NCI-H345 (cell line): Measurements from ENCODE around the gene ZFP91.
"Not testable (repeated sequence)": the region's sequence is repeated elsewhere in the genome, so short reads cannot be mapped to it uniquely, and the experiment has no call there.

Experiments
- DNase-seq: peaks from one replicate; lab custom pipeline; 2025; lab: John Stamatoyannopoulos, UW

ZFP91 gene, protein sequence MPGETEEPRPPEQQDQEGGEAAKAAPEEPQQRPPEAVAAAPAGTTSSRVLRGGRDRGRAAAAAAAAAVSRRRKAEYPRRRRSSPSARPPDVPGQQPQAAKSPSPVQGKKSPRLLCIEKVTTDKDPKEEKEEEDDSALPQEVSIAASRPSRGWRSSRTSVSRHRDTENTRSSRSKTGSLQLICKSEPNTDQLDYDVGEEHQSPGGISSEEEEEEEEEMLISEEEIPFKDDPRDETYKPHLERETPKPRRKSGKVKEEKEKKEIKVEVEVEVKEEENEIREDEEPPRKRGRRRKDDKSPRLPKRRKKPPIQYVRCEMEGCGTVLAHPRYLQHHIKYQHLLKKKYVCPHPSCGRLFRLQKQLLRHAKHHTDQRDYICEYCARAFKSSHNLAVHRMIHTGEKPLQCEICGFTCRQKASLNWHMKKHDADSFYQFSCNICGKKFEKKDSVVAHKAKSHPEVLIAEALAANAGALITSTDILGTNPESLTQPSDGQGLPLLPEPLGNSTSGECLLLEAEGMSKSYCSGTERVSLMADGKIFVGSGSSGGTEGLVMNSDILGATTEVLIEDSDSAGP

DNA sequence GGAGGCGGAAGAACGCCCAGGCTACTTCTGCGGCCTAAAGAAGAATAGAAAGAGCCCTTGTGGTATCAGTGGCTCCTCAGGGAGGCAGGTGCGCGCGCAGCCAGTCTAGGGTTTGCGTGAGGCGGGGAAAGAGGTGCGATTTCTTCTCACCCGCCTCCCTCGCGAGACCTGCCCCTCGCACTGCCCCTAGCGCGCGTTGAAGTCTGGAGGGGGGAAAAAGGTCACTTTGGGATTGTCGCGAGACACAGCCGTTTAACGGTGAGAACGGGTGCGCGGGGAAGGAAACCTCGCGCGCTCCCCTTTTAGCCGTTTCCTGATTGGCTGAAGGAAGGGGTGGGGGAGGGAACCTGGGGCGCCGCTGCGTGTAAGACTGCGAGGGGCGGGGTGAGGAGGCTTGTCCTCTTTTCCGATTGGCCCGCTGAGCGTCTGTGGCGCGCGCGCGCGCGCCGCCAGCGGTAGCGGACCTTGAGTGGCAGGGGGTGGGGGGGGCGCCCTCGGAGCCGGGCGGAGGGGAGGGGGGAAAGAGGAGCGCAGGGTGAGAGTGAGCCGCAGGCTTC, at the start of gene ZFP91:
TSS of gene ZFP91 (plus strand) at position 429 of the 557 bp plus-strand sequence. CDS start 219 bp downstream, outside the sequence.
- DNase-seq: peak; percentile 98

DNA sequence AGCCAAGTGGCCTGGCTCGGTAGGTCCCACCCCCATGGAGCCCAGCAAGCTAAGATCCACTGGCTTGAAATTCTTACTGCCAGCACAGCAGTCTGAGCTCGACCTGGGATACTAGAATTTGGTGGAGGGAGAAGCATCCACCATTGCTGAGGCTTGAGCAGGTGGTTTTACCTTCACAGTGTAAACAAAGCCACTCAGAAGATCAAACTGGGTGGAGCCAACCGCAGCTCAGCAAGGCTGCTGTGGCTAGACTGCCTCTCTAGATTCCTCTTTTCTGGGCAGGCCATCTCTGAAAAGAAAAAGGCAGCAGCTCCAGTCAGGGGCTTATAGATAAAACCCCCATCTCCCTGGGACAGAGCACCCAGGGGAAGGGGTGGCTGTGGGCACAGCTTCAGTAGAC, 48.6 kb upstream of the ZFP91 start:
- DNase-seq: no peak

DNA sequence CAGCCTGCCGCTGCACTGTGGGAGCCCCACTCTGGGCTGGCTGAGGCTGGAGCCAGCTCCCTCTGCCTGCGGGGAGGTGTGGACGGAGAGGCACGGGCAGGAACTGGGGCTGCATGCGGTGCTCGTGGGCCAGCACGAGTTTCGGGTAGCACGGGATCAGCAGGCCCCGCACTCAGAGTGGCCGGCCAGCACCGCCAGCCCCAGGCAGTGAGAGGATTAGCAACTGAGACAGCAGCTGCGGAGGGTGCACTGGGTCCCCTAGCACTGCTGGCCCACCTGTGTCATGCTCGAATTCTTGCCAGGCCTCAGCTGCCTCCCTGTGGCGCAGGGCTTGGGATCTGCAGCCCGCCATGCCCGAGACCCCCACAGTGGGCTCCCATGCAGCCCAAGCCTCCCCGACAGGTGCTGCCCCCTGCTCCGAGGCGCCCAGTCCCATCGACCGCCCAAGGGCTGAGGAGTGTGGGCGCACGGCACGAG, 47.0 kb upstream of the ZFP91 start:
- no peak for DNase-seq

DNA sequence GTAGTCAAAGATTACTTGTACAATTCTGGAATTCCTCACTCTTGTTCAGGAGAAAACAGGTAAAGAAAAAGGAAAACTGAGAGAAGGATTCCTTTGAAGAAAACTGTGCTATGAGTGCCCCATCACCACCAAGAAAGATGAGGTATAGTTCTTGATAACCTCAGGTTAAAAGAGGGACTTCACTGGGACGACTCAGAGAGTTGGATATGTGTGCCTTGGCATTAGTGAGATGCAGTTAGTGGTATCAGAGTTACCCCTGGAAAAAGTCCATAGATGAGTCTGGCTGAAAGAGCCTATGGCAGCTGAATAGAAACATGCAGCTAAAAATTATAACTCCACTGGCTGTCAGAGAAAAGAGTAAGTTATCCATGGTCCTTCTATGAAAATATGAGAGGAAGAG, 32.0 kb upstream of the ZFP91 start:
- DNase-seq: no peak

DNA sequence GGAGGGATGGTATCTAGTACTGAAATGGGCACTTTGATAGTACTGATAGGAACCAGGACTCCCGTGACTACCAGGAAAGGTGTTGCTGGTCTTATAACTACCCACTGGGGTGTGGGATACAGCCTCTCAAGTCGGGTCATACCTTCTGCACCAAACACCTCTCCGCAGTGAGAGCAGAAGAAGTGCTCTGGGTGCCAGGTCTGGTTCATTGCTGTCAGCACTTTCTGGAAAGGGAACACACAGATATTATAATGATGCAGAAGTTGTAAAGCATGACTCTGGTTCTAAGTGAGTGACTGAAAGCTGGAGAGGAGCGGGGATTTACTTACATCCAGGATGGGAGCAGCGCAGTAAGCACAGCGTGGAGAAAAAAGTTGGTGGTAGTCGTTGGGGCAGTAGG, 29.2 kb upstream of the ZFP91 start:
- no peak for DNase-seq

DNA sequence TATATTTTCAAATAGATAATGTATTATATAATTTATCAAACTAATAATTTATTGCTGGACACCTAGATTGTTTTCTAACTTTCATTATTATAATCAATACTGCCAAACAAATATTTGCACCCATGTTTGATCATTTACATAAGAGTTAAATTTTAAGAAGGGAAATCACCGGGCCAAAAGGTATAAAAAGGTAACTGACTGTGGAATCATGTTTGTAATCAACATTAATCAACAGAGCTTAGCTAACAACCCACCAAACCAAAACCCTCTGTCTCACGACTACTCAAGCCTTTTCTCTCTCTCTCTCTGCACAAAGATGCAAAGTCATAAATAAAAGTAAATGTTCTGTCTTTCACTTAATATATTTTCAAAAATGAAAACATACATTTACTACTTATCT, 18.0 kb upstream of the ZFP91 start:
- no peak for DNase-seq

DNA sequence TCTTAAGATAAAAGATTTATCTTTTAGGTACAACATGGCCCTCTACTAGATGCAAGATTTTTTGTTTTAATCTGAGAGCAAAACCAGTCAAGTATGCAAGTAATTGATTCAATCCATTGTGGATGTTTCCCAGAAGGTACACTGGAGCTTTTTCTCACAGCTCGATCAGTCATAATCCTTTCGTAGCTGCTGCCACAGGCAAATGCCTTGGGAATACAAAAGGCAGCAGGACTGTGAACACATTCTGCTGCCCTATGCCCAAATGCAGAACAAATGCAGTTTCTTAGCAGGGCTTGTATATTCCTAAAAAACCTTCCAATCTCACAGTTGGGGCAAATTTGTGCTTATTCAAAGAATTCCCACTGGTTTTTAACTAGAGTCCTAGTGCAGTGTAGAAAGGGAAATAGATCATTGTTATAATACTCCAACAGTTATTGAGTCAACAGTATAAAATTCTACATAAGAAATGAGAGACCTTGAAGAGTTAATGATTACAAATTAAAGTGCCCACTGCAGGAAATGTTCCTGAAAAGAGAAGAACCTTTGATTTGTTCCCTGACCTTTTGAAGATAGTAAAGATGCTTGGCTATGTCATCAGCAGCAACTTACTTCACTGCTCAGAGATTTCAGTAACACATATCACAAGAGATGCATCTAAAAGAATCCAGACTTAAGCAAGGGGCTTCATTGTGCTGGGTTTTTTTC, 17.3 kb upstream of the ZFP91 start:
- DNase-seq: no peak

DNA sequence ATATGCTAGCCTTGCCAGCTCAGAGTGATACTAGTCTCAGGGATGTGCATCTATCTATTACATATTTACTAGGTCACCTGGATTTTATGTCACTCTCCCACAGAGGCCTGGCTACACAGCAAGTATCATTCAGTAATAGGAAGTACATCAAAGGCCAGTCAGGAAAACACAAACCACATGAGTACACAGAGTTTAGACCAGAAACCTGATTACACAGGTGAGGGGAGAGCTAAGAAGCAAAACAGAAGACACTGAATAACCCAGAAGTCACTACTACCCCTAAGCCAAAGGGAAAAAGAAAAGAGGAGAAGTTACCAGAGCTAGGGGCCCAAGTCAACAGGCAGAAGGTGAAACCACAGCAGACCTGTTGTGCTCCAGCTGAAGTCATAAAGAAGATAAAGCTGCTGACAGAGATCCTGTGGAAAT, 16.5 kb upstream of the ZFP91 start:
- no peak for DNase-seq

DNA sequence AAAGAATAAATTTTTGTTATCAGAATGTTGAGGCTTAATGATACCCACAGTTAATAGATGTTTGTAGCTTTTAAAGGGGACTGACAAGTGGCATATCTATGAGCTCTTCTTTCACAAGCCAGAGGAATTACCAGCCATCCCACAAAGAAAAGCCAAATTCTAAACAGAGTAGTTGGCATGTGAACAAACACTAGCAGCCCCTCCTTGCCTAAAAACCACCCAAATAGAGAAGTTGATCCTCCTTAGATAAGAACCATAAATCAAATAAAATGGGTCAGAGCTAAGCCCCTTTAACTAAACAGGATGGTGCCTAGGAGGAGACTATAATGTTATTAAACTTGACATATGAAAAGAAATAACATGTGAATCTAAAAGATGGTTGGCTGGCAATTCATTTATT, 14.6 kb upstream of the ZFP91 start:
- DNase-seq: no peak

DNA sequence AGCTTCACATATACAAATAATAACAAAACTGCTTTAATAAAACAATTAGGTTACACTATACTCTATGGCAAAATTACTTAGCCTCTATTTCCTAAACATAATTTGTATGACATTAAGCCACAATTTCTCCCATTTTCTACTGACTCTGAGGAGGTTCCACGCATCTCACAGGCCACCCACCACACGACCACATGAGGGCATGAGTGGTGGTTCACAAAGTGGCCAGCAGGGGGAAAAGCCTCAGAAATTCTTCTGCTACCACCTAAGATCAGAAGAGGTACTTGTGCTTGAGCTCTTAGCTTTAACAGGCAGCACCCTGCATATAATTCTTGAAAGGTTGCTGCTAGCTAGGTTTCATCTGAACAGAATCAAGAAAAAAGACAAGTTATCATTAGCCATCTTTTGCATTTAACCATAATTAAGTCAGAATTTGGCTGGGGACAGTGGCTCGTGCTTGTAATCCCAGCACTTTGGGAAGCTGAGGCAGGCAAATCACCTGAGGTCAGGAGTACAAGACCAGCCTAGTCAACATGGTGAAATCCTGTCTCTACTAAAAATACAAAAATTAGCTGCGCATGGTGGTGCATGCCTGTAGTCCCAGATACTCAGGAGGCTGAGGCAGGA, 10.9 kb upstream of the ZFP91 start:
- peak; percentile 16 for DNase-seq

DNA sequence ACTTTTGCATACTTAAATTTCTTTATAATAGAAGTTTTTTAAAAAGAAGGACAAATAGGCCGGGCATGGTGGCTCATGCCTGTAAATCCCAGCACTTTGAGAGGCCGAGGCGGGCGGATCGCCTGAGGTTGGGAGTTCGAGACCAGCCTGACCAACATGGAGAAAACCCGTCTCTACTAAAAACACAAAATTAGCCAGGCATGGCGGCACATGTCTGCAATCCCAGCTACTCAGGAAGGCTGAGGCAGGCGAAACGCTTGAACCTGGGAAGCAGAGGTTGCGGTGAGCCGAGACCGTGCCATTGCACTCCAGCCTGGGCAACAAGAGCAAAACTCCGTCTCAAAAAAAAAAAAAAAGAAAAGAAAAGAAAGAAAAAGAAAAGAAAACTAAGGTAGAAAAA, 6.0 kb upstream of the ZFP91 start:
- DNase-seq: not testable (repeated sequence)

DNA sequence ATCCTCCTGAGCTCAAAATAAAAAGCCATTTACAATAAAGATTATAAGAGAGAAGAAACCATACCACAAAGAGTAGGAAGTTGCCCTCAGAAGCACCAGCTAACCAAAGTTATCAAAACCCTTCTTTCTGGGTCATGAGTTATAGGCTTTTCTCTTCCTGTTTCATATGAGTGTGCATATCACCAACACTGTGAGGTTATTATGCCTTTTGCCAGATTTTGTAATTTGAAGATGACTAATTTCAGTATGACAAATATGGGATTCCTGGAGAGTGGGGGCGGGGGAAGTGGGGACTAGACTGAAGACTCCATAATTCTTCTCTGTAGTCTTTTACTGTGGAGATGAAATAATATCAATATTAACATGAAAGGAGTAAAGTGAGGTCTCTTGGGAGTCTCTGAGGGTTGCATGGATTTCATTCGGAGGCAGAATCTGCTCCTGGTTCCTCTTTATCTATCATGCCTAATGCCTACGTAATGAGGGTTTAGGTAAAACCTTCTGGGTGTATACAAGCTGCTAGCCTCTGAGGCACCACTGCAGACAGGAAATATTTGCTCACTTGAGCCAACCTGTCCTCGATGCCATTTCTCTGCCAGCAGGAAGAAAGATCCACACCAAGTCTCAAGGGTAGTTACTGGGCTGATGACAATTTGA, 5.3 kb upstream of the ZFP91 start:
- DNase-seq: no peak

DNA sequence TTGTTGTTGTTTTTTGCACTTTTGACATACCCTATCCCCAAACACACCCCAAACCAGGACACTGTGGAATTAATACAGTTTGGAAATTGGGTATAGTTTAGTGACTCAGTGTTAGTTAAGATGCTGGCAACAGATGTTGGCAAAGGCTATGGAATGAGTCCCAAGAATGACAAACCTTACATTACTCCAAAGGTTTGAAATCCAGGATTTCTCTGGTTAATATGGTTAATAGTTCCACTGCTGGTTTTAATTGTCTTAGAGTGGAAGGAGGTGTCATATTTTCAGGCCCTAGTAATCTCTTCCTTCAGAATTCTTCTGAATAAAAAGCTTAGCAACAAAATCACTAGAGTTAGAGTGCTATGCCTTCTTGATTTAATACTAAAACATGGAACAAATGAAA, 4.0 kb upstream of the ZFP91 start:
- no peak for DNase-seq

DNA sequence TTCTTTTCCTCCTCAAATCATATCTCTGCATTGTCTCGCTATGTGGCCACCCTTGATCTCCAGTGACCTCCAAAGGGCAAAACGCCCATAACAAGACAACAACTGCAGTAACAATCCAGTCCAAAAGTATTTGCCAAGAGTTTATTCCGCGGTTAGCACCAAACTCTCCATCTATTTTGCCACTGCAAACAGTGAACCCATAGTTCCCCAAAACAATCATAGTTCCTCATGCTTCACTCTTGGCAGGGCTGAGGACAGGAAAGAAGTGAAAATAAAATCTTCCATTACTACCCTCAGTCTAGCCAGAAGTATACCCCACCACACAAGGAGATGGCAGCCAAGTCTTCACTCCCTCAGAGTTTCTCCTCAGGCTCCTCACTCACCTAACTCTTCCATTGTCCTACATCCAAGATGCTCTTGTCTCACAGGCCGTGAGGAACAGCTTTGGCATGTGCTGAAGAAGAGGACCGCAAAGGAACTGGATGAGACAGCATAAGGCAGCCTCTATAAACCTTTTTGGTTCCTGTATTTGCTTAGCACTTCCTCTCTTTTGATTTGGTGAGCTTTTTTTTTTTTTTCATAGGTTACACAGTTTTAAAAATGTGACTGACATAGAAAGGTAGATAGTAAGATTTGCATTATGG, 3.4 kb upstream of the ZFP91 start, which contains the start of gene LPXN:
TSS of gene LPXN (minus strand) at position 480 of the 644 bp plus-strand sequence. CDS start at position 396, 84 bp downstream.
- no peak for DNase-seq

DNA sequence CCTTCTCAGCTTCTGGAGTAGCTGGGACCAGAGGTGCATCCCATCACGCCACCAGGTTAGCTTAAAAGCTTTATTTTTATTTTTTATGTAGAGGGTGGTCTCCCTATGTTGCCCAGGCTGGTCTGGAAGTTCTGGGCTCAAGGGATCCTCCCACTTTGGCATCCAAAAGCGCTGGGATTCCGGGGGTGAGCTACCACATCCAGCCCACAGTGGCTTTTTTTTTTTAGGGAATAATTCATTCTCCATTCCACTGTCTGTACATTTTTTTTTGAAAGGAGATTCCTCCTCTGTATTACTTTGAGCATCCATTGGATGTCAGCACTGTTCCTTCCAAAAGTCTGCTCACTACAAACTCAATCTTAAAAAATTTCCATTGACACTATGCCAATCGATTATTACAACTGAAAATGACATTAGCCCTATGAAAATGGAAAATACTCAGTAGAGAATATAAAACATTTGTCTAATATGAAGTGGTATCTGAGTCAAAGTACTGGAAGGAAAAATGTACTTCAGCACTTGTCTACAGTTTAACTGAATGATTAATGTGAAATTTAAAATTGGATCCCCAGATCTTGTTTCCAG, 1.9 kb upstream of the ZFP91 start:
- no peak for DNase-seq

DNA sequence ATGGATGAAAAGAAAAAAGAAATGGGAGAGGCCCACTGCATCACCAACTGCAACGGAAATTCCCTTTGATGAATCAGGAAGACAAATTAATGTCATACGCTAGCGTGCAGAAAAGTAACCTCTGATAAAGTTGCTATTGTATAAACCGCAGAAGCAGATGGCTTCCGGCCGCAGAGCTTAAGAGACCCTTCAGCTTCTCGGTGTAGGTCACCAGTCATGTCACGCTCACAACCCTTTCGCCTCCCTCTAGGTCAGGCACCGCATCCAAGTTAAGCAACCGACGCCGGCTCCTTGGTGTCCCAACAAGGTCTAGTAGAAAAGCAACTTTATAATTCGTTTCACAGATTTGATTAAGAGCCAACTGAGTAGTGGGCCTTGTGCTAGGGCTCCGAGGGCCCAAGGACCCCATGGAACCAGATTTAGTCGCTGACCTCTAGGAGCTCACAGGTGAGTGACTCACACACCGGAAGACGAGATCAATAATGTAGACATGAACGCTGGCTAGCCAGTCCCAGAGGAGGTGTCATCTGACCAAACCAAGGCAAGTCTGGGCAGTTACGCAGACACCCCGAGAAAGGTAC, 1.2 kb upstream of the ZFP91 start:
- no peak for DNase-seq

DNA sequence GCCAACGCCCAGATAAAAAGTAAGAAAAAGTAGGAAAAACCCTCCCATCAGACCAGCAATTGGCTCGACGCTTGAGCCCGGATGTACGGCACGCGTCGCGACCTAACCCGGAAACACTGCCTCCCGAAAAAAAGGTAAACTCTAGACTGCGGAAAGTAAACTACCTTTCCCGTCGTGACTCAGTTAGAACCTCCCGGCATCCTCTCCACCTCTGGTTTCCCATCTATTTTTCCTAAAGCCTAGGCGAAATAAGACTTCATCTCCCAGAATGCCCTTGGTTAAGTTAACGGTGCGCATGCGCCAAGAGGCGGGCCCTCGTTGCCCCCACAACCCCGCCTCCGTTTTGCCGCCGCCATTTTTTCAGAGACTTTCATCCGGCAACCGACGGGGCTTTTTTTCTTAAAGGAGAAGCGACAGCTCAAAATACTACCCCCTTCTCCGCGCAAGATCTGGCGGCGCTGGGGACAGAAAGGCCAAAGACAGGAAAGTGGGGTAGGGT, 678 bp upstream of the ZFP91 start:
- DNase-seq: peak; percentile 99

DNA sequence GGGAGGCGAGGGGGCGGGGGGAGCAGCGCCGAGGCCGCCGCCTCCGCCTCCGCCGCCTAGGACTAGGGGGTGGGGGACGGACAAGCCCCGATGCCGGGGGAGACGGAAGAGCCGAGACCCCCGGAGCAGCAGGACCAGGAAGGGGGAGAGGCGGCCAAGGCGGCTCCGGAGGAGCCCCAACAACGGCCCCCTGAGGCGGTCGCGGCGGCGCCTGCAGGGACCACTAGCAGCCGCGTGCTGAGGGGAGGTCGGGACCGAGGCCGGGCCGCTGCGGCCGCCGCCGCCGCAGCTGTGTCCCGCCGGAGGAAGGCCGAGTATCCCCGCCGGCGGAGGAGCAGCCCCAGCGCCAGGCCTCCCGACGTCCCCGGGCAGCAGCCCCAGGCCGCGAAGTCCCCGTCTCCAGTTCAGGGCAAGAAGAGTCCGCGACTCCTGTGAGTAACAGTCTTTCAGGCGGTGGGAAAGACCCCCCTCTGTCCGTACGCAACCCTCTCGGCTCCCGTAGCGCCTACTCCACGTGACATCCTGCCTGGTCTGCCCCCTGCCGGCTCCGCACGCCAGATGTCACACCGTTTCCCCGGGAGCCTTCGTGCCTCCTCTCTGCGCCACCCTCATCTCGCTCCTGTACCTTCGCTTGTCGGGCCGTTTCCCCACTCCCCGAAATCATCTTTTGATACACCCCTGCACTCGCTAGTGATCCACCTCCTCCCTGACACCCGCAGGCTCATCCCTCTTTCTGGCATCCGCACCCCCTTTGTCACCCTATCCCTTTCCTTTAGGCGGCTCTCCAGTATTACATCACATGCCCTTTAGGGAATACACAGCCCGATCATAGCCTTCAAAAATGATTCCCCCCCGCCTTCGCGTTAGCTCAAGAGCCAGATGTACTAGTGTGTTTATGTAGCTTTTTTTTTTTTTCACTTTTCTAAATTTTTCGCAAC, 598 bp downstream of the ZFP91 start:
- peak; percentile 91 for DNase-seq

DNA sequence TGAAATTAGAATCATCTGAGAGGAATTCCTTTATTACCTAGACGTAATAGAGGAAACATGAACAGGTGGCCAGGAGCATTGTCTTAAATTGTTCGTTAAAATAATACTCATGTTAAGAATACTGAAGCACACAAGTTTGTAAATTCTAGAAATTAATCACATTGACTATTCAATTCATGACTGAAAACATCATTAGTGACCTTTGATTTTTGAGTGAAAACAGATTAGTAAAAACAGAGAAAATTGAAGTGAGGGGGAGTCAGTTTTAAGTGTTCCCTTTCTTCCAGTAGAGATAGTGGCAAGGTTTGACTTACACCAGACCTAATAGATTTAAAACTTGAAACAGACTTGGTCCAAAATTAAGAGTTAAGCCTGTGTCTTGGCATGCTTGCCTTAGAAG, 1.4 kb downstream of the ZFP91 start:
- DNase-seq: no peak
